HEK293 (cell line): ENCODE data around the gene PLXNA2.

Experiments used
- ATF2 ChIP-seq: fragments of 450-650 bp; formaldehyde crosslinking; IDR thresholded peaks from 2 replicates; pipeline ENCODE4 v1.5.1; 2016; ENCODE audit warnings: missing biosample characterization, missing genetic modification characterization, low read depth
- BCL11B ChIP-seq: fragments of 450-650 bp; formaldehyde crosslinking; IDR thresholded peaks from 2 replicates; pipeline ENCODE4 v1.5.1; 2016; ENCODE audit warnings: low read depth, missing biosample characterization, missing genetic modification characterization
- EGR2 ChIP-seq: fragments of 450-650 bp; formaldehyde crosslinking; IDR thresholded peaks from 2 replicates; pipeline ENCODE4 v1.5.1; 2016; ENCODE audit warnings: low read depth, missing biosample characterization, missing genetic modification characterization
- FEZF1 ChIP-seq: fragments of 450-650 bp; formaldehyde crosslinking; IDR thresholded peaks from 2 replicates; pipeline ENCODE4 v1.5.1; 2016; ENCODE audit warnings: missing biosample characterization, missing genetic modification characterization
- GFI1B ChIP-seq: fragments of 450-650 bp; formaldehyde crosslinking; IDR thresholded peaks from 2 replicates; pipeline ENCODE4 v1.5.1; 2016; ENCODE audit warnings: missing biosample characterization, missing genetic modification characterization
- GLI2 ChIP-seq: fragments of 450-650 bp; formaldehyde crosslinking; IDR thresholded peaks from 2 replicates; pipeline ENCODE4; 2017; ENCODE audit warnings: missing biosample characterization, missing genetic modification characterization, low read depth, borderline replicate concordance
- GLIS1 ChIP-seq: fragments of 450-650 bp; formaldehyde crosslinking; IDR thresholded peaks from 2 replicates; pipeline ENCODE4 v1.5.1; 2016; ENCODE audit warnings: missing biosample characterization, missing genetic modification characterization
- IKZF3 ChIP-seq: fragments of 450-650 bp; IDR thresholded peaks from 2 replicates; pipeline ENCODE4 v1.5.0; 2018; ENCODE audit warnings: missing biosample characterization, mild to moderate bottlenecking, missing genetic modification characterization, moderate library complexity
- KLF10 ChIP-seq: fragments of 450-650 bp; IDR thresholded peaks from 2 replicates; pipeline ENCODE4 v1.5.1; 2018; ENCODE audit warnings: missing biosample characterization, mild to moderate bottlenecking, missing genetic modification characterization
- MYNN ChIP-seq: fragments of 450-650 bp; formaldehyde crosslinking; IDR thresholded peaks from 2 replicates; pipeline ENCODE4 v1.5.1; 2016; ENCODE audit warnings: missing biosample characterization, missing genetic modification characterization, borderline replicate concordance
- PRDM6 ChIP-seq: fragments of 450-650 bp; formaldehyde crosslinking; IDR thresholded peaks from 2 replicates; pipeline ENCODE4 v1.5.1; 2017; ENCODE audit warnings: missing biosample characterization, missing genetic modification characterization
- SCRT2 ChIP-seq: fragments of 450-650 bp; formaldehyde crosslinking; IDR thresholded peaks from 2 replicates; pipeline ENCODE4 v1.5.1; 2016; ENCODE audit warnings: missing biosample characterization, missing genetic modification characterization
- TSHZ1 ChIP-seq: fragments of 450-650 bp; formaldehyde crosslinking; IDR thresholded peaks from 2 replicates; pipeline ENCODE4 v1.5.1; 2016; ENCODE audit warnings: missing biosample characterization, missing genetic modification characterization, borderline replicate concordance
- YY1 ChIP-seq: fragments of 450-650 bp; formaldehyde crosslinking; IDR thresholded peaks from 2 replicates; pipeline ENCODE4 v1.5.1; 2018; ENCODE audit warnings: missing biosample characterization, missing genetic modification characterization
- ZNF10 ChIP-seq: fragments of 450-650 bp; formaldehyde crosslinking; IDR thresholded peaks from 2 replicates; pipeline ENCODE4 v1.5.1; 2017; ENCODE audit warnings: missing biosample characterization, missing genetic modification characterization
- ZNF140 ChIP-seq: fragments of 450-650 bp; formaldehyde crosslinking; IDR thresholded peaks from 2 replicates; pipeline ENCODE4 v1.5.1; 2016; ENCODE audit warnings: missing biosample characterization, missing genetic modification characterization
- ZNF146 ChIP-seq: fragments of 450-650 bp; formaldehyde crosslinking; IDR thresholded peaks from 2 replicates; pipeline ENCODE4 v1.5.1; 2016; ENCODE audit warnings: missing biosample characterization, missing genetic modification characterization
- ZNF155 ChIP-seq: fragments of 450-650 bp; formaldehyde crosslinking; IDR thresholded peaks from 2 replicates; pipeline ENCODE4 v1.5.1; 2016; ENCODE audit warnings: missing biosample characterization, missing genetic modification characterization
- ZNF18 ChIP-seq: fragments of 450-650 bp; formaldehyde crosslinking; IDR thresholded peaks from 2 replicates; pipeline ENCODE4 v1.5.1; 2016; ENCODE audit warnings: missing biosample characterization, missing genetic modification characterization
- ZNF366 ChIP-seq: fragments of 450-650 bp; formaldehyde crosslinking; conservative IDR thresholded peaks from 2 replicates; pipeline ENCODE4 v1.5.1; 2016; ENCODE audit warnings: missing biosample characterization, missing genetic modification characterization
- ZNF416 ChIP-seq: fragments of 450-650 bp; formaldehyde crosslinking; IDR thresholded peaks from 2 replicates; pipeline ENCODE4 v1.5.1; 2016; ENCODE audit warnings: missing biosample characterization, missing genetic modification characterization
- ZNF501 ChIP-seq: fragments of 450-650 bp; formaldehyde crosslinking; IDR thresholded peaks from 2 replicates; pipeline ENCODE4 v1.5.1; 2016; ENCODE audit warnings: missing biosample characterization, missing genetic modification characterization
- ZNF585B ChIP-seq: fragments of 450-650 bp; formaldehyde crosslinking; IDR thresholded peaks from 2 replicates; pipeline ENCODE4 v1.5.1; 2016; ENCODE audit warnings: missing biosample characterization, missing genetic modification characterization
- ZNF626 ChIP-seq: fragments of 450-650 bp; sonication (Bioruptor Pico); formaldehyde crosslinking; IDR thresholded peaks from 2 replicates; pipeline ENCODE4 v1.5.1; 2018; ENCODE audit warnings: missing biosample characterization, missing genetic modification characterization, inconsistent platforms
- ZNF660 ChIP-seq: fragments of 450-650 bp; IDR thresholded peaks from 2 replicates; pipeline ENCODE4 v1.5.1; 2018; ENCODE audit warnings: missing biosample characterization, mild to moderate bottlenecking, missing genetic modification characterization
- ZNF677 ChIP-seq: fragments of 450-650 bp; IDR thresholded peaks from 2 replicates; pipeline ENCODE4 v1.5.0; 2018; ENCODE audit warnings: missing biosample characterization, mild to moderate bottlenecking, missing genetic modification characterization, moderate library complexity
- ZNF704 ChIP-seq: fragments of 450-650 bp; formaldehyde crosslinking; IDR thresholded peaks from 2 replicates; pipeline ENCODE4 v1.5.1; 2016; ENCODE audit warnings: missing biosample characterization, missing genetic modification characterization
- ZNF76 ChIP-seq: fragments of 450-650 bp; formaldehyde crosslinking; IDR thresholded peaks from 2 replicates; pipeline ENCODE4; 2016; ENCODE audit warnings: low read depth, missing biosample characterization, missing genetic modification characterization, borderline replicate concordance
- ZNF776 ChIP-seq: fragments of 450-650 bp; formaldehyde crosslinking; IDR thresholded peaks from 2 replicates; pipeline ENCODE4 v1.5.0; 2017; ENCODE audit warnings: missing biosample characterization, missing genetic modification characterization, borderline replicate concordance
- ZNF777 ChIP-seq: fragments of 450-650 bp; formaldehyde crosslinking; IDR thresholded peaks from 2 replicates; pipeline ENCODE4 v1.5.1; 2017; ENCODE audit warnings: missing biosample characterization, missing genetic modification characterization, borderline replicate concordance
- ZNF792 ChIP-seq: fragments of 450-650 bp; formaldehyde crosslinking; IDR thresholded peaks from 2 replicates; pipeline ENCODE4 v1.5.1; 2016; ENCODE audit warnings: missing biosample characterization, missing genetic modification characterization
- ZNF843 ChIP-seq: fragments of 450-650 bp; formaldehyde crosslinking; IDR thresholded peaks from 2 replicates; pipeline ENCODE4 v1.5.1; 2016; ENCODE audit warnings: missing biosample characterization, missing genetic modification characterization
- ZSCAN30 ChIP-seq: fragments of 450-650 bp; IDR thresholded peaks from 2 replicates; pipeline ENCODE4 v1.5.1; 2018; ENCODE audit warnings: missing biosample characterization, mild to moderate bottlenecking, missing genetic modification characterization, moderate library complexity

The PLXNA2 gene

GRCh38 chr1:208059409-208060001 is 184.7 kb downstream of the PLXNA2 start (continued):
- TF ChIP-seq ZNF140 (no peak), ZNF626 (tag by site-specific recombination) (no peak), MYNN (tag by site-specific recombination) (no peak), FEZF1 (peak; percentile 81), ZNF585B (no peak), ZSCAN30 (0 out of 2 replicates have a peak, but pooled peaks have one; percentile 39), SCRT2 (tag by site-specific recombination) (no peak), ZNF660 (tag by site-specific recombination) (no peak), ZNF501 (tag by site-specific recombination) (no peak), ZNF146 (tag by site-specific recombination) (no peak), GLIS1 (tag by site-specific recombination) (peak; percentile 99), PRDM6 (peak; percentile 38; the same call in 1 of the 2 replicates), EGR2 (no peak), ZNF677 (no peak), ZNF366 (tag by site-specific recombination) (no peak), ZNF704 (tag by site-specific recombination) (no peak), ZNF792 (tag by site-specific recombination) (no peak), TSHZ1 (tag by site-specific recombination) (peak; percentile 56; the same call in 1 of the 2 replicates), BCL11B (tag by site-specific recombination) (no peak), ZNF416 (tag by site-specific recombination) (no peak), ZNF155 (tag by site-specific recombination) (no peak), ATF2 (peak; percentile 39; the same call in 1 of the 2 replicates), GFI1B (tag by site-specific recombination) (no peak), ZNF10 (no peak), ZNF777 (no peak), IKZF3 (0 out of 2 replicates have a peak, but pooled peaks have one; percentile 16), GLI2 (tag by site-specific recombination) (peak; percentile 38; the same call in 1 of the 2 replicates), KLF10 (tag by site-specific recombination) (no peak), ZNF18 (tag by site-specific recombination) (peak; percentile 64; the same call in 1 of the 2 replicates), ZNF843 (tag by site-specific recombination) (peak; percentile 76), YY1 (tag by site-specific recombination) (no peak), ZNF76 (tag by site-specific recombination) (no peak), ZNF776 (tag by site-specific recombination) (no peak)
